CD4-positive, alpha-beta T cell treated with Interleukin-12 subunit alpha and Interleukin-12 subunit beta, for 1 hour (primary cell): ENCODE data around the gene SLC6A5.
"Not testable (repeated sequence)": the region's sequence is repeated elsewhere in the genome, so short reads cannot be mapped to it uniquely, and the experiment has no call there.

Experiments used
- DNase-seq: peaks from one replicate; pipeline ENCODE4 v3.0.0-alpha.2; 2020

Gene SLC6A5

DNA sequence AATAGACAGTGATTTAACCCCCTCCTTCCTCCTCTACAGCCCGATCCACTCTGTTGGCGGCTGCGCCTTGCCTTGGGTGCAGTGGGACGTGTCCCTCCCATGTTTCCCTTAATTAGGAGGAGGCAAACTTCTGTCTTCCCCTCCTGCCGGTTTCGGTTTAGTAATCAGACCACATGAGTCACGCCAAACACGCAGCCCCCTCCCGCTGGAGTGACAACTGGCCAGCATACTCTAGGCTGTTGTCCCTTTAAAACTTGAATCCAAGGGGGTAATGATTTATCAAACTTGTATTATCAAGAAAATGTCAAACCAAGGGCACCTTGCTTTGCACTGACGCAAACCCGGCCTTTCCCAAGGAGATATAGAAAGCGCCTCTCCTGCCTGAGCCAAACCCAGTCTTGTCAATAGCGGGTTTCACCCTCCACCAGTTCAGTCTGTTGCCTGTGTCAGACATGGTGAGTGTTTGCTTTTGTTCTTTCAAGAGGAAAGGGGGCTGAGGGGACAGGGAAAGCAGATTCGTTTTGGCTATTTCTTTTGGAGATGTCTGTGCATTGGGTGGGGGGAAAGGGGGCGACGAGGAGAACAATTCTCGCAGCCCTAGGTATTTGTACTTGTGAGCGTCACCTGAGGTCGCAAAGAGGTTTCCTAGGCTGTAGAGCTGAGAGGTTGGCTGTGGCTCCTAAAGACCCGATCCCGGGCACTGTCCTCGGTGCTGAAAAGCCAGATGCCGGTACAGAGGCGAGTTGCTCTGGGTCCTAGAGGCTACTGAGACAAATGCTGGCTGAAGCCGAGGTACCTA, at the start of gene SLC6A5:
Gene SLC6A5 (plus strand): TSS at position 388 of the 799 bp plus-strand sequence. CDS start 65 bp downstream, at position 453.
- DNase-seq = peak; percentile 1

DNA sequence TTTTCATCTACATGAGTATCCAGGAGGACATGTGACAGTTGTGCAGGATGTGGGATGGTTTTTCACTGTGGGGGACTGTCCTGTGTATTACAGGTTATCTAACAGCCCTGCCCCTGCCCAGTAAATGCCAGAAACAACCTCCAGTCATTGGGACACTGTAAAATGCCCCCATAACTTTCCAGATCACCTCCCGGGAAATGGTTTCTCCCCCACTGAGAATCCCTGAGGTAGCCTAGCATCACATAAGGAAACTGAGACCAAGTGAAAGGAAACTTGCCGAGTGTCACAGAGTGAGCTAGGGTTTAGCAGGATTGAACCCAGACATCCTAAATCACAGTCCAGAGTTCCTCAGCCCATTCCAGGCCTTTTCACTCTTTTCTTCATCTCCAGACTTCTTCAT, 48.3 kb upstream of the SLC6A5 start:
- DNase-seq = no peak

DNA sequence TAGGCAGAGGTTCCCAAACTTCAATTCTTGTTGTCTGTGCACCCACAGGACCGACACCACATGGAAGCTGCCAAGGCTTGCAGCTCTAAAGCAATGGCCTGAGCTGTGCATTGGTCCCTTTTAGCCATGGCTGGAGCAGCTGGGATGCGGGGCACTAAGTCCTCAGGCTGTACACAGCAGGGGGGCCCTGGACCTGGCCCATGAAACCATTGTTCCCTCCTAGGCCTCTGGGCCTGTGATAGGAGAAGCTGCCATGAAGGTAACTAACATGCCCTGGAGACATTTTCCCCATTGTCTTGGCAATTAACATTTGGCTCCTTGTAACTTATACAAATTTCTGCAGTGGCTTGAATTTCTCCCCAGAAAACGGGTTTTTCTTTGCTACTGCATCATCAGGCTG, 43.6 kb upstream of the SLC6A5 start:
- no peak for DNase-seq

DNA sequence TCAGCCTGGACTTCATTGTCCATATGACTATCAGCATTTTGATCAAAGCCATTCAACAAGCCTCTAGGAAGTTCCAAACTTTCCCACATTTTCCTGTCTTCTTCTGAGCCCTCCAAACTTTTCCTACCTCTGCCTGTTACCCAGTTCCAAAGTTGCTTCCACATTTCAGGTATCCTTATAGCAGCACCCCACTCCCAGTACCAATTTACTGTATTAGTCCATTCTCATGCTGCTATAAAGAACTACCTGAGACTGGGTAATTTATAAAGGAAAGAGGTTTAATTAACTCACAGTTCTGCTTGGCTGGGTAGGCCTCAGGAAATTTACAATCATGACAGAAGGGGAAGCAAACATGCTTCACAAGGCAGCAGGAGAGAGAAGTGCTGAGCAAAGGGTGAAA, 43.0 kb upstream of the SLC6A5 start:
- not testable (repeated sequence) for DNase-seq

DNA sequence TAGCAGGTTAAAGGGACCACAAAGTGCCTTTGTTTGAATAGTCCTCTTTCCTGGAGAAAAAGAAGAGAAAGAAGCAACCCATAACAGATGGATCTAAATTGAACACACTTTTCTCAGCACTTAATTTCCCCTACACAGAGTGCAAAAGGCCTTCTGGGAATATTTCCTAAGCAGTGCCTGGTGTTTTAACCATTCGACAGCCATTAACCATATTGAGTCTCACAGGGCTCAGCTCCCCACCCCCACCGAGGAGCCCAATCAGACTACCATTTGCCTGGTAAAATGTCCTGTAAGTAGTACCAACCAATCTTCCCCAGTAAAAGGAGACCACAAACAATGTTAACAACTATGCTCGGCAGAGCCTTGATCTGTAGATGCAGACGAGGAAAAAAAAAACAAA, 40.7 kb upstream of the SLC6A5 start:
- no peak for DNase-seq

DNA sequence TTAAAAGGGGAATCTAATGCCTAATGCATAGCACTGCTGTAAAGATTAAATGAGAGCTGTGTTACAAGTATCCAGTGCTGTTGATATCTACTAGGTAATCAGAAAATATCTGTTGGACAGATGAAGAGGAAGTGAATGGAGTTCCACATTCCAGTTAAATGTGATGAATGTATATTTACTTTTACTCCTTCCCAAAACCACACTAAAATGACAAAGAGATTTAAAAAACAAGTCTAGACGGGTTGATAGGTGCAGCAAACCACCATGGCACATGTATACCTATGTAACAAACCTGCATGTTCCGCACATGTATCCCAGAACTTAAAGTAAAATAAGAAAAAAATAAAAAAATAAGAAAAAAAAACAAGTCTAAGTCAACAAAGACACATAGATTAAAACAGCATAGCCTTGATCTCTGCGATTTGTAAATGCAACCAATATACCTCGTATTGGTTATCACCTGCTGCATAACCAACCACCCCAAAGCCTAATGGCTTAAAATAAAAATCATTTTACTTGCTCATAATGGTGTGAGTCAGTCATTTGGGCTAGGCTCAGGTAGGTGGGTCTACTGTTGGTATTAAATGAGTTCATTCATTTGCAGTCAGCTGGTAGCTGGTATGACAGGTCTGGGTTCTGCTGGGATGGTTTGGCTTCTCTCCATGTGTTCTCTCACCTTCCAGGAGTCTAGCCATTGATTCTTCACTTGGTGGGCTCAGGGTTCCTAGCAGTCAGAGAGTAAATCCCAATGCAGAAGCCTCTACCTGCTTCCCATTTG, 39.7 kb upstream of the SLC6A5 start:
- no peak for DNase-seq

DNA sequence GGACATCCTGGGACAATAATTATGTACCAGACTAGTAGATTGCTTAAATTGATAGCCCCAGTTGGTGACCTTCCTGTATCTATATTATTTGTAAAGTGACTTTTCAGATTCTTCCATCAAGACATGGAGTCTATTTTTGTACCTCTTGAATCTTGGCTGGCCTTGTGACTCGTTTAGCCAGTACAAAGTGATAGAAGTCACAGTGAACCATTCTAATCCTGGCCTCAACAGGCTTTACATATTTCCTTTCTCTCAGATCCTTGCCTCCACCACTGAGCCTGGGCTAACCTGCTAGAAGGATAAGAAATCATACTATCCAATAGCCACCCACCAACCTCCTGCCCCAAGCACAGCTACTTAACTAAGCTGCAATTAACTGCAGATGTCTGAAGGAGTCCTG, 37.5 kb upstream of the SLC6A5 start:
- no peak for DNase-seq

DNA sequence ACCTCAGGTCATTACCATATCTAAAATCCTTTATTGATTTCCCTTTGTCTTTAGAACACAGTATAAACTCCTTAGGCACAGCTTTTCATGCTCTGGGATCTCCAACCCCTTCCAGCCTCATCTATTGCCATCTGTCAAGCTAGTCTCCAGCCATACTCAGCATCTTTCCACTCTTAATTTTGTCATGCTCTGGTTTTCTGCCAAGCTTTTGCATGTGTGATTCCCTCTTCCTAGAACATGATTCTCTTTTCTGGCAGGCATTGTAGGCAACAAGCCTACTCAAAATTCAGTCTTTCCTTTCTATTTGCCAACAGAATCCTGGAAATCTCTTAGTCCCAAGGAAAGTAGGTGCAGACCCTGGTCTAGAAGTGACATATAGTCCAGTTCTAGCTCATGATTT, 35.5 kb upstream of the SLC6A5 start:
- no peak for DNase-seq

DNA sequence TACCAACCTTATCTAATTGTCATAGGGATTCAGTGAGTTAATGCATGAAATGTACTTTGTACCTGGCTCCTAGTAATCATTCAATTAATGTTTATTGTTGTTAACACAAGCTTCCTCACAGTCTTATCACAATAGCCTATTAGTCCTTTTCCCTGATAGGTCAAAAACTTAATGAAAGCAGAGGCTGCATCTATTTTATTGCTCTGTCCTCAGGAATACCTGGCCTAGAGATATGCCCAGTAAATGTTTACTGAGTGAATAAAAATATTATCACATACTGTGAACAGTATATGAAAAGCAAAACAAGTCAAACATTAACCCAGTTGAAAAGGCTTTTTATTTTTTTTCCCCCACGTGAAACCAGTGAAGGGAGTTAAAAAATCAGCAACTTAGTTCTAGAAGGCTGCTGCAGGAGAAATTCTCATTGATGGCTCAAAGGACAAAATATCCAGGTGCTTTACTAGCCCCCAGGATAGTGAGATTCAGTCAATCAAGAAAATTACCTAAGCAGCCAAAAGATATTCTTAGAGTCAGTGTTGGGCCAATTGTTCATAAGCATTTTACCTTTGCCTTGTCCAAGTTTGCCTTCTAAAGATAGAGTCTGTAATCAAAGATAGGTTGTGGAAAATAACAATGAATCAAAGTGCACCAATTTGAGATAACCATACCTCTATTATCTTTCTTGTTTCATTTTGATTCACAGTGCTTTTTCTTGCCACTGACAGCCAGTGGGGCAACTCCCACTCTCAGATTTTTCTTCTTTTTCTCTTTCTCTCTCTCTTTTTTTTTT, 34.4 kb upstream of the SLC6A5 start:
- no peak for DNase-seq

DNA sequence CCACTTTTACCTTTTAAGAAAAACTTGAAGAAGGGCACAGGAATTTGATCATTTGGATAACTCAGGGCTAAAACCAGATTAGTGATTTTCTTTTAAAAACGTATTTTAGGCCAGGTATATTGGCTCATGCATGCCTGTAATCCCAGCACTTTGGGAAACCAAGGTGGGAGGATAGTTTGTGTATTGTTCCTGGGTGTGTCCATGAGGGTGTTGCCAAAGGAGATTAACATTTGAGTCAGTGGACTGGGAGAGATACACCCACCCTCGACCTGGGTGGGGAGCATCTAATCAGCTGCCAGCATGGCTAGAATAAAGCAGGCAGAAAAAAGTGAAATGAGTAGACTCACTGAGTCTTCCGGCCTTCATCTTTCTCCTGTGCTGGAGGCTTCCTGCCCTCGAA, 33.3 kb upstream of the SLC6A5 start:
- not testable (repeated sequence) for DNase-seq

DNA sequence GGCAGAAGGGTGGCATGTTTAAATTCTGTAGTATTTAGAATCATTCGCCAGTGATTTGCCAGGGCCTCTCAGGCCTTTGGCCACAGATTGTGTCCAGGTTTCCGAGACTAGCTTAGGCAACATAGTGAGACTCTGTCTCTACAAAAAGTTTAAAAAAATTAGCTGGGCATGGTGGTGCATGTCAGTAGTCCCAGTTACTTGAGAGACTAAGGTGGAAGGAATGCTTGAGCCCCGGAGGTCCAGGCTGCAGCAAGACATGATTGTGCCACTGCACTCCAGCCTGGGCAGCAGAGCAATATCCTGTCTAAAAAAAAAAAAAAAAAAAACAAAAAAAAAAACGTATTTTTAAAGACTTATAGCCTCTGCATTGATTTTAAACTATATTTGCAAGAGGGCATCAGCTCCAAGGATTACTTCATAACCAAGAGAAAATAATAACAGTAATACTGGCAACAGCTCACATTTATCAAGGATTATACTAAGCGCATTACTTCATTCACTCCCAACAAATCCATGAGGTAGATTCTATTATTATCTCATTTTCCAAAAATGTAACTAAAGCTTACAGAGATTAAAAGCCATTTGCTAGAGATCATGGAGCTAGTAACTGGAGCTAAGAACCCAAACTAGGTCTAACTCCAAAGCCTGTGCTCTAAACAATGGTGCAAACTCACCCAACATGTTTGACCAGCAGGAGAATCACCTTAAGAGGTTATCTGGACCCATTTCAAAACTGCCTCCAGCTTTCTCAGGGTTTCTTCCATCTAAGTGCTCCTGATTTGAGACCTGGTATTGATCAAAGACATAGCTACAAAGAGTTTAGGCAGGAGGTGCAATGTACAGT, 32.6 kb upstream of the SLC6A5 start:
- no peak for DNase-seq

DNA sequence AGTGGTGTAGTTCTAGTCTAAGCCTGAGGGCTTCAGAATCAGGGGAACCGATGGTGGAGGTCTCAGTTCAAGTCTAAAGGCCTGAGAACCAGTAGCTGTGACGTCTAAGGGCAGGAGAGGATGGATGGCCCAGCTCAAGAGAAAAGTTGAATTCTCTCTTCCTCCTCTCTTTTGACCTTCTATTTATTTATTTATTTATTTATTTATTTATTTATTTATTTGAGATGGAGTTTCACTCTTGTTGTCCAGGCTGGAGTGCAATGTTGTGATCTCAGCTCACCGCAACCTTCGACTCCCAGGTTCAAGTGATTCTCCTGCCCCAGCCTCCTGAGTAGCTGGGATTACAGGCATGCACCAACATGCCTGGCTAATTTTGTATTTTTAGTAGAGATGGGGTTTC, 19.7 kb upstream of the SLC6A5 start:
- not testable (repeated sequence) for DNase-seq

DNA sequence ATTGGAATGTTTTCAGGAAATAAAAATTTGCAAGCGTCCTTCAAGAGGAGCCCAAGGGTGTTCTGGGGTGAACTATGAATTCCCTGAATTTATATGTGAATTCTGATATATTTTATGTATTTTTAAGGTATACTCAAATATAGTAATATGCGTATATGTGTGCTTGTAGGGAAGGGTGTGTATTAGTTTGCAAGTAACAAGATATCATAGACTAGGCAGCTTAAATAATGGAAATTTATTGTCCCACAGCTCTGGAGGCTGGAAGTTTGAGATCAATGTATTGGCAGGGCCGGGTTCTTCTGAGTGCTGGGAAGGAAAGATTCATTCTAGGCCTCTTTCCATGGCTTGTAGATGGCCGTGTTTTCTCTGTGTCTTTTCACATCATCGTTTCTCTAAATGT, 16.2 kb upstream of the SLC6A5 start:
- DNase-seq = no peak

DNA sequence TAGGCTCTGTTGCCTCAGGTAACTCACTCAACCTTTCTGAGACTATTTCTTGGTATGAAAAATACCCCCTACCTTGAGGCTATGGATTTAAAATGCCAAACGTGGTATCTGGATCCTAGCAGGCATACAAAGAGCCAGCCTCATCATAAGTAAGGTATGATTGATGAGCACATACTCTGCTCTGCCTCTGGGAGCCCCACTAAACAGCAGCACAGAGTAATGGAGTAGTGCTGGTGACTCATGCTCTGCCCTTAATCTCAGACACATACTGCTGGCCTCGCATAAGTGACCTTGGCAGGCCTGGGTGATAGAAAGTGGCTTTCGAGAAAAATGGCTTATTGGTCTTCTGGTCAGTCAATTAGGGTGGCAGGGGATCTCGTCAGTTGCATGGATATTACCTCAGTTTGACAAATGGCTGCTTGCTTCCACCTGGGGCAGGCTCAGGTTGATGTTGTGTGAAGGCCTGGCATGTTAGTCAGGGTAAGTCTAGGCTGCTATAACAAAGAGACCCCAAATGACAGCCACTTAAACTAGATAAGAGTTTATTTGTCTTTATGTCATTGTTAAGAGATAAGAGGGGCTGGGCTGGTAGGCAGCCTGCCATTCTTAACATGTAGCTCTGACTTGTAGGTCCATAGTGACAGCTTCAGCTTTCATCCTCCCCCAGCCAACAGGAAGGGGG, 15.2 kb upstream of the SLC6A5 start:
- no peak for DNase-seq

DNA sequence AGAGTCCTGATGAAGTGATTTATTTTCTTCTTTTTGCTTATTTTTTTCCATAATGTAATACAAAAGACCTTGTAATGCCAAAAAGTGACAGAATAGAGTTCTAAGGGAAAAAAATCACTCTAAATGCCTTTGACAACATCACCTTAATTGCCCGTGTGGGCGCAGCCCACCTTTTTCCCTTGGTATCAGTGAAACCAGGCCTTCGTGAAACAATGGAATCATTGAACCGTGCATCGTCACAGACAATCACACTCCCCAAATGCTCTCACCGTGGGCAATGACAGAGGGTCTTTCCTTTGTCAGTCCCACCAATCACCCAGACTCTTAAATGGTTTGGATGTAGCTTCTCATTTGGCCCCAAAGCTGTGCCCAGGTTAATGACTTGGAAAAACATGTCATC, 9.6 kb upstream of the SLC6A5 start:
- DNase-seq = no peak

DNA sequence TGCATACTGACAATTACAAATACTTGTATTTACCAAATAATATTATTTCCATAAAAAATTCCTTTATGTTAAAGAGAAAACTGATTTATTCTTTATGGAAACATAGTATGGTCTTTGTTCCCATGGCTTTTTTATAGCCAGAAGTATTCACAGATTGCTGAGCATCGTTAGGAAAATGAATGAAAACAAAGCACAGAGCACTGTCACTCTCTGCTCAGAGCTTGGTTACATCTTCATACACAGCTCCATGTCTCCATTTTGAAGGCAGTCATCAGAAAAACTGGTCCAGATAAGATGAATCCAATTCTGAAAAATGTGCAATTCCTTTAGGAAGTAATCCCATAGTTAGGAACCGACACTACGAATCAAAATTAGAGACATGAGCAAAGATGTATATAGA, 9.0 kb upstream of the SLC6A5 start:
- no peak for DNase-seq

DNA sequence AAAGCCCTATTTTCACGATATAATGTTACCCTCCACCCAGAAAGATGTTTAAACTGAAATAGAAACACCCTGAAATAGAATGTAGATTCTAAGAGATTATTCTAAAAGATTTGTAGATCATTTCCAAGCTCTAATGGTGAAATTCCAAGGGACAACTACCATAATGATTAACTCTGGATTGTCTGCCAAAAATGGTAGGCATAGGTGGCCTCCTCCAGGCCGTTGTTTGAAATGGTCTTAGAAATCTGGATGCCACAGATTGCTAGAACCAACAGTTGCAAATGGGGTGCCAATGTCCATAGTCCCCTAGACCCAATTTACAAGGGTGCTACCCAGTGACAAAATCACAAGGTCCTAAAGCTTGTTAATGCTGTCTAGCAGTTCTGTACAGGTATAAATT, 6.7 kb upstream of the SLC6A5 start:
- no peak for DNase-seq

DNA sequence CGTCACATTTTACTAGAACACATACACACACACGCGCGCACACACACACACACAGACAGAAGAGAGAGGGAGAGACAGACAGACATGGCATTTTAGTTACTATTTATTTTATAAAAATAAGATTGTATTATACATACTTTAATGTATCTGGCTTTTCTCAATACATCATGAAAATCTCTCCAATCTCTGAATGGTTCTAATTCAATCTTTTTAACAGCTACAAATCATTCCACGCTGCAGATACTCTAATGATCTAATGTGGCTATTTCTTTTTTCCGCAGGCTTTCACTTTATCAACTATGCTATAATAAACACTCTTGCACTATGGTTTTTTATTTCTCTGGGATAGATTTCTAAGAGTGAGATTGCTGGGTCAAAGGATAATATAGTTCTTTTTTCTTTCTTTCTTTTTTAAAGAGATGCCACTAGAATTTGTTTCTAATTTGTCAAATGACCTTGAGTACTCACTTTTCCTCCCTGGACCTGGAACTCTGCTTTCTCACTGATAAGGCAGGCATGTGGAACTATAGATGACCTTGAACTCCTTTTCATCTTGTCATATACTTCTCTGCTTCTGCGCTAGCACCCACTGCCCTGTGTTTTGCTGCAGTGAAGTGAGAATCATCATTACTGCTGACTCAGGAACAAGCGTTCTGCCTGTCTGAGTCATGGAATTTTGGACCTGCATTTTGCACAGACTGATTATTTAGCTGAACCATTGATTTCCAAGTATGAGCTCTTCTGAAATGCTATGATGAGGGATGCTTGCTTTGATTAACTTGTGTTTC, 4.9 kb upstream of the SLC6A5 start:
- no peak for DNase-seq

DNA sequence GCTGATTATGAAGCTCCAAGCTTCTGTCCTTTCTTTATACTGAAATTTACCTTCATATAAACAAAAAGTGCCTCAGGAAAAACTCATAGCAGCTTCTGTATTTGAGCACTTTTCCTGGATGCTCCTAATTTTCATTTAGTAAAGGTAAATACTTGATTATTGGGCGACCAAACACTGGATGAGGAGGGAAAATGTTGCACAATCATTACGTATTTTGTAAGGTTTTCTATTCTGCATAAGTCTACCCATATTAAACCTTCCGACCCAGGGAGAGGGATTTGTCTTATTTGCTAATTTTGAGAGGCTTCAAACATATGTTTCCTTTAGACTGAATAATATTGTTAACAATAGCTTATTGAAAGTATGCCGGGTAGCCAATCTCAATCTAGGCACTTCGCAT, 4.3 kb upstream of the SLC6A5 start:
- no peak for DNase-seq

DNA sequence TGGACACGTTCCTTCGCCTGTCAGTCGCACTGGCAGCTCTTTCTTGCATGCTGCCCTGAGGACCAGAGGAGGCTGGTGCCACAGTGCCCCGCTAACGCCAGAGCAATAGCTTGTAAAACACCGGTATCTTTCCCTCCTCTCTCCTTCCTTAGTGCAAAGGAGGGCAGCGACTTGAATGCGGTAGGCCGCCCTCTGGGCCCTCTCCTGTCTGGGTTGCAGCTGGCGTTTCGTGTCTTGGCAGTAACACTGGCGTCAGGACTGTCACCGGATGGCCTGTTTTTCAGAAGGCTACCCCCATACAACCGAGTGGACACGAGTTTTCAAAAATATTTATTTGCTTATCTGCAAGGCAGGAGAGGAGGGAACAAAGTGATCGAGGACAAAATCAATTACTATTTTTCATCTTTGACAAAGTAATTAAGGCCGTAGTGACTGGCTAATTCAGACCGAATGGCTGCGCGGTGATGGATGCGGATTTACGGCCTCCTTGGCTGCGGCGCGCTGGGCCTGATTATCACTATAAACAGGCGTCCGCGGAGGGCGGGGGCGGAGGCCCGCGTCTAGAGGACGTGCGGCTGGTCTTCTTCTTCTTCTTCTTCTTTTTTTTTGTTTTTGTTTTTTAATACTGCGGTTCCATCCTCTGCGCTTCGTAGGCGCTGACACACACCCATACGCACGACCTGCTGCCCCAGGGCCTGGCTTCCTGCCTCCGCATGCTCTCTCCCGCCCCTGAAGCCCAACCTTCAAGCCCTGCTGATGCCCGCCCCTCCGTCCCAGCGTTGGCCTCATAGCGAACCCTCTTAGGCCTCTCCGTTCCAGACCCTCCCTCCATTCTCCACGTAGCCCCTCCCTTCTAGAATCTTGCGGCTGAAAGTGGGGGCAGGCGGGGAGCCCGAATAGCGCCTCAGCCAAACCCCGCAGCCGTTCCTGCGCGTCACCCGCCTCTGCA, 2.9 kb upstream of the SLC6A5 start:
- no peak for DNase-seq
